HL-60 (cell line): ENCODE data around the gene SMC4.

Experiments
- CTCF ChIP-seq: IDR thresholded peaks from one replicate; pipeline ENCODE4 v1.5.1; 2011; ENCODE audit warnings: low read length, control low read depth, inconsistent platforms; ENCODE audit not compliant: insufficient read depth
- GABPA ChIP-seq: IDR thresholded peaks from 2 replicates; pipeline ENCODE4 v1.6.1; 2012; ENCODE audit warnings: low read depth
- POLR2AphosphoS5 ChIP-seq: IDR thresholded peaks from 2 replicates; pipeline ENCODE4 v1.6.1; 2012; ENCODE audit warnings: low read depth

DNA sequence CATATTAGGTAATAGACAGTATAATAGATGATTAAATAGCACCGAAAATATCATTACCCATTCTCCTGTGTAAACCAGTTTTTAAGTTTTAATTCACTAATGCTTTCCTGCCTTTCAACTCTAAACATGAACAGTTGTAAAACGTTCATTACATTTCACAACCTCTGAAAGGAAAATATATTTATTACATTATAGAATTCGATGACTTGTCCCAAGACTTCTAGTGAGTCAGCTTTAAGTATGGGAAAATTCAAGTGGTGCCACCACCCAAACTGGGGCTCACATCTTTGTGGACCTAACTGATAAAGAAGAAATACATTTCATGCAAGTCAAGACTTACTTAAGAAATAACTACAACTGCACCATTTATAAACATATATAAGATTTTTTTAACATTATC, 48.1 kb downstream of the SMC4 start:
- TF ChIP-seq CTCF (no peak), GABPA (no peak), POLR2AphosphoS5 (no peak)
